ENCODE measurements around the gene COTL1.

Gene COTL1, protein sequence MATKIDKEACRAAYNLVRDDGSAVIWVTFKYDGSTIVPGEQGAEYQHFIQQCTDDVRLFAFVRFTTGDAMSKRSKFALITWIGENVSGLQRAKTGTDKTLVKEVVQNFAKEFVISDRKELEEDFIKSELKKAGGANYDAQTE

GRCh38 chr16:84617791-84618580, at the start of gene COTL1:
Gene COTL1, minus strand, starts transcription at chr16:84618078. Its CDS starts 164 bp downstream, at chr16:84617914.
- peak; percentile 96 for DNase-seq

DNA sequence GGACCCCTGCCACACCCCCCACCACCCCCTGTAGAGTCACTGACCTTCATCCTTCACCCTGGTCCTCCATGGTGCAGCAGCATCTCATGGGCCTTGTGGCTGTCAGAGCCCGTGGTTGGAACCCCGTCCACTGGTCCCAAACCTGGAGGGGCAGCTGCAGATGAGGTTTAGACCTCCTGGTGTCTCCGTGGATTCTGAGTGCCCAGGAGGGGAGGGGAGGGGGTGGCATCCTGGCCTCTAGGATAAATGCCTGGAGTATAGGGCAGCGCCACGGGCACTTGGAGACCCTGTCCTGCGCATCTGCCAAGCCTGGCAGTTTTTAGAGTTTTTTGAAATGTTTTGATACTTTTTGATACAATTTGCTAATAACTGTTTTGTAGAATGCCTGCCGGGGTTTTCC, 48.0 kb upstream of the COTL1 start:
- no peak for DNase-seq

DNA sequence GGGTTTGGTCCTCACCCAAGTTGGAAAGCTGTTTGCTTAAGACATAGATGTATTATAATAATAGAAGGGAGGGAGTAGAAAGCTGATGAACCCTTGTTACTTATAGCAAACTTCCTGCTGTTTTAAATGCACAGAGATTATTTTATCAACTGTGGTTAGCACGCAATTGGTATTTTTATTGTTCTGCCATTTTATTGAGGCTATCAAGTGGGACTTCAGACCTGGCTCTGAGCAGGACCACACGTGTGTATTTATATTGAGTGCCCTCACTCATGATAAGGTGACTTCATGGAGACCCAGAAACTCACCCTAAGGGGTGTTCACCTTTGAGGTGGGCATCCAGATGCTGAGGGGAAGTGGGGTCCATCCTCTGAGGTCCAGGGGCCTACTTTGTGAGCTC, 47.5 kb upstream of the COTL1 start:
- DNase-seq = no peak

DNA sequence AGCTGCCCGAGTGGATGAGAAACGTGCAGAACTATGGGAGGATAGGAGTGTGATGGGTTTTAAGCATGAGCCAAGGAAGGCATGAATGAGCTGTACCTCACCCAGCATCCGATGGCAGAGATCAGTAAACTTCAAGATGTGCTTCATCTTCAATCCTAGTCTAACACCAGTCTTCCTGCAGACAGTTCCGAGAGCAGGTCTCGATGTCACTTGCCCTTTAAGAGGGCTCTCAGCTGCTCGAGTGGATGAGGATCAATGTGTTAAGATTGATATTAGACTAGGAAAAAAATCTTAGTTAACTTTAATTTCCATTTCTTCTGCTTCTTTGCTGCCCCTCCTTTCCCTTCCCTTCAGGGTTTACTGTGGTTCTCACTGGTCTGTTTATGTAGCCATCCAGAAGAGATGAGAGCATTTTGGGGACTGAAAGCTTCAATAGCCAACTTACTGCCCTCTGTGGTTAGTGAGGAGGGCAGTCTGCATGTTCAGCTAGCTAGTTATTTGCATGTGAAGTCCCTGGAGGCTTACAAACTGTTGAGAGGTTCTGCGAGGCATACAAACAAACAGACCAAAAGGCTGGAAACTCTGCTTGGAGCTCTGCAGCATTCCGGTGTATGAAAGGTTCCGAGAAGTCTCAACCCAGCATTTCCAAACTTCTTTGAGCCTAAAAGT, 45.7 kb upstream of the COTL1 start:
- DNase-seq = no peak

DNA sequence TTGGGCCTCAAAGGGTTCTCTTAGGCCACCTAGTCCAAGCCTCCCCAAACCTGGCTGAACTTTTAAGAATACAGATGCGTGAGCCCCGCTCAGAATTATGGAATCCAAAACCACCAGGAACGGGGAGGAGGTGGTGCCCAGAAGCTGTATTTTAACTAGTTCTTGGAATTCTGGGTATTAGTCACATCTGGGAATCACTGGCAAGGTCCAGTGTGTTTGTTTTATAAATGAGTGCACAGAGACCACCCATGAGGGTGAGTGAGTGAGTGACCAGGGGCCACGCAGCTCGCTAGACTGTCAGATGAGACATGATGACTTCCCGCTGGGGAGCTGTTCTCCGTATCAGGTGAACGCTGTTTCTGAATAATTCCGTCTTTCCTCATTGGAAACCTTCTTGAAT, 44.6 kb upstream of the COTL1 start:
- no peak for DNase-seq

DNA sequence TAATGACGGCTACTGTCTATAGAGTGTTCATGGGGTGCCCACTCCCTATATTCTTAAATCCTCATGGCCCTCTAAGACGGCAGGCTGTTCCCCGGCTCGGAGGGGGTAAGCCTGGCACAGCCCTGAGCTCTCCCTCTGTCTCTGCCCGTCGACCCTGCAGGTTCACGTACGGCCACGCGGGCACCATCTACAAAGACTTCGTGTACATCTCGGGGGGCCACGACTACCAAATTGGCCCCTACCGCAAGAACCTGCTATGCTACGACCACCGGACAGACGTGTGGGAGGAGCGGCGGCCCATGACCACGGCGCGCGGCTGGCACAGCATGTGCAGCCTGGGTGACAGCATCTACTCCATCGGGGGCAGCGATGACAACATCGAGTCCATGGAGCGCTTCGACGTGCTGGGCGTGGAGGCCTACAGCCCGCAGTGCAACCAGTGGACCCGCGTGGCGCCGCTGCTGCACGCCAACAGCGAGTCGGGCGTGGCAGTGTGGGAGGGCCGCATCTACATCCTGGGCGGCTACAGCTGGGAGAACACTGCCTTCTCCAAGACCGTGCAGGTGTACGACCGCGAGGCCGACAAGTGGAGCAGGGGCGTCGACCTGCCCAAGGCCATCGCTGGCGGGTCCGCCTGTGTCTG, 43.7 kb upstream of the COTL1 start:
- DNase-seq = no peak

- DNase-seq = no peak
Observed at GRCh38 chr16:84660973-84661372, 43.1 kb upstream of the COTL1 start.

- no peak for DNase-seq
Observed at GRCh38 chr16:84659656-84660300, 41.9 kb upstream of the COTL1 start.

DNA sequence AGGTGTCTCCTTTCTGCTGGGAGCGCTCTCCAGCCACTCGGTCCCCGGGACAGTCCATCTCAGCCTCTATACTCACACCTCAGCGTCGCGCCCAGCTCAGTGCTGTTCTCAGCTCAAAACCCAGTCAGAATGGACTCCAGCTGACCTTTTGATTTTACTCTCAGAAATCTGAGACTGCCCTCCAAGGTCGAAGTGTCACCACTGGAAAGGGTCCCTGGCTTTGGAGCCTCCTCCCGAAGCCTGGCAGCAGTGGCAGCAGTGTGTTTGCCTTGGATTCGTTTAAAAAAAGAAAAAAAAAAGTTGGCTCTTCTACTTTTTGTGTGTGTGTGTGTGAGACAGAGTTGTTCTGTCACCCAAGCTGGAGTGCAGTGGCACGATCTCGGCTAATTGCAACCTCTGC, 40.8 kb upstream of the COTL1 start:
- DNase-seq = no peak

DNA sequence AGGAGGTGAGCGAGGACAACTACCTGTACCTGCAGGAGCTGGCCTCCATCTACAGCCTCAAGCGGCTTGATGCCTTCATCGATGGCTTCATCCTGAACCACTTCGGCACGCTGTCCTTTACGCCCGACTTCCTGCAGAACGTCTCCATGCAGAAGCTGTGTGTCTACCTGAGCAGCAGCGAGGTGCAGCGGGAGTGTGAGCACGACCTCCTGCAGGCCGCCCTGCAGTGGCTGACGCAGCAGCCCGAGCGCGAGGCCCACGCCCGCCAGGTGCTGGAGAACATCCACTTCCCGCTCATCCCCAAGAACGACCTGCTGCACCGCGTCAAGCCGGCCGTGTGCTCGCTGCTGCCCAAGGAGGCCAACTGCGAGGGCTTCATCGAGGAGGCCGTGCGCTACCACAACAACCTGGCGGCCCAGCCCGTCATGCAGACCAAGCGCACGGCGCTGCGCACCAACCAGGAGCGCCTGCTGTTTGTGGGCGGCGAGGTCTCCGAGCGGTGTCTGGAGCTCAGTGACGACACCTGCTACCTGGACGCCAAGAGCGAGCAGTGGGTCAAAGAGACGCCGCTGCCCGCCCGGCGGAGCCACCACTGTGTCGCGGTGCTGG, 39.5 kb upstream of the COTL1 start:
- DNase-seq = no peak

GRCh38 chr16:84656649-84657048, 38.8 kb upstream of the COTL1 start:
- no peak for DNase-seq

DNA sequence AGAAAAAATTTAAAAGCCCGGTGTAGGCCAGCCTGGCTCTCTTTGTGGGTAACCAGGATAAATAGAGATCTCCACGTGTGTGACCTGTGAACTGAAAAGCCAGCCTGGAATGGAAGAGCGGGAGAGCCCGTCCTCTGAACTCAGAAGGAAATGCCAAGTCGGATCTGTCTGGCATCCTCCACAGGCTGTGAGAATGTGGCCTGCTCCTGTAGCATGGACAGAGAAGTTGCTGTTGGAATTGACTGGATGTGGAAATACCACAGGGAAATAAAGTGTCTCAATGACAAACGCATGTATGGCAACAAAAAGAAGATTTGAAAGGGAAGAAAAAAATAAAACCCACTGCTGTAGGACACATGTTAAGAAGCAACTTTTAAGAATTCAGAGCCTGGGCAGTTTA, 37.1 kb upstream of the COTL1 start:
- DNase-seq = no peak

GRCh38 chr16:84654238-84654637, 36.4 kb upstream of the COTL1 start:
- no peak for DNase-seq

DNA sequence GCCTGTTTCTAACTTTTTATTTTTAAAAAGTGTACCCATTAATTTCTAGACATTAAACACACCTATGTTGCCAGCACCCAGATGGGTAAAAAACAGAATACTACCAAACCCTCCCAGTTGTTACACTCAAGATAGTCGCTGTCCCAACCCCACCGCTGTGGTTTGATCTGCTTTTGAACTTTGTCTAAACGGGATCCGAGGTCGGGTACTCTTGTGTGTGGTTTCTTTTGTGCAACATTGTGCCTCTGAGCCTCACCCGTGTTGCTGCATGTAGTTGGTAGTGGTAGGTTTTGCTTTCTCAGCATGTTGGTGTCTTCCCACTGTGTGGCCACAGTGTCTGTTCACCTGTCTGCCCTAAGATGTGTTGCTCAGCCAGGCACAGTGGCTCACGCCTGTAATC, 34.7 kb upstream of the COTL1 start:
- DNase-seq = no peak

DNA sequence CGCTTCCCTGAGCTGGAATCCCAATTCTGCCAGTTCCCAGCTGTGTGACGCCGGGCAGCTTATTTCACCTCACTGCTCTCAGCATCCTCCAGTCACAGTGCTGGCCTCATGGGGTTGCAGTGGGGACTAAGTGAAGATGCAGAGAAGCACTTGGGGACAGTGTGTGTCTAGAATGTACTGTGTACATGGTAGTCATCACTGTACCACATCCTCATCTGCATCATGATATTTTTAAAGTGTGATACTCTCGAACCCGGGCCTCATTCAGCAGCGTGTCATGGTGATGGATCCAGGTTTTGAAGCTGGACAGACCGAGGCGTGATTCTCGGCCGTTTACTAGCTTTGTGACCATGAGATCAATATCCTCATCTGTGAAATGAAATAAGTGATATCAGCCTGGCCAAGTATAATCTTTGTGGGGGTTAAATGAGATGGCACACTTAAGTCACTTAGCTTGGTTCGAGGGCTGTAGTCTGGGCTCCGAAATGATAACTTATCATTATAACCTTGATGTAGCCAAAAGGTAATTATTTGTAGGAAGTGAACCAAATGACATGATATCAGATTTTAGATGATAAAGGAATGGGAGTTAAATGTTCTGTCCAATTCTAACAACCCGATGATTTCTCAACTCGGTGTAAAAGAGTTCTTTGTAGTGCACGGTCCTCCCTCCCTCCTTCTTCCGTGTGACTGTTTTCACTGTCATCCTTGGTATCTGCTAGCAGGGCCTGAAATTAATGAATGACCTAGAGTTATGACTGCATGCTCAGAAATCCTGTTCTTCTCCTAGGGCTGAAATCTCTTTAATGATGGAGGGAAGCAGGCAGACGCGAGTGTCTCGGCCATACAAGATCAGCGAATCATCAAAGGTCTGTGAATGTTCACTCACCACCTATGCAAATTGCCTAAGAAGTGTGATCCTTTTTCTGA, 32.4 kb upstream of the COTL1 start:
- DNase-seq = no peak

- no peak for DNase-seq
Observed at GRCh38 chr16:84649511-84649861, 31.6 kb upstream of the COTL1 start.

GRCh38 chr16:84648595-84649510, 31.0 kb upstream of the COTL1 start:
- peak; percentile 19 for DNase-seq

- DNase-seq = peak; percentile 61
Observed at GRCh38 chr16:84647828-84648594, 30.1 kb upstream of the COTL1 start, which contains the start of gene KLHL36. Gene KLHL36, plus strand, starts transcription at chr16:84648511. Its CDS starts 2,357 bp downstream, at chr16:84650868.

- DNase-seq = no peak
Observed at GRCh38 chr16:84643674-84644073, 25.8 kb upstream of the COTL1 start.

- no peak for DNase-seq
Observed at GRCh38 chr16:84643180-84643583, 25.3 kb upstream of the COTL1 start.

All from activated CD4-positive, alpha-beta T cell treated with anti-CD3 and anti-CD28 coated beads, Interleukin-2, amount 50 U/mL, for 16 hours (primary cell).